ENCODE data around the gene HES7.

Gene HES7

DNA sequence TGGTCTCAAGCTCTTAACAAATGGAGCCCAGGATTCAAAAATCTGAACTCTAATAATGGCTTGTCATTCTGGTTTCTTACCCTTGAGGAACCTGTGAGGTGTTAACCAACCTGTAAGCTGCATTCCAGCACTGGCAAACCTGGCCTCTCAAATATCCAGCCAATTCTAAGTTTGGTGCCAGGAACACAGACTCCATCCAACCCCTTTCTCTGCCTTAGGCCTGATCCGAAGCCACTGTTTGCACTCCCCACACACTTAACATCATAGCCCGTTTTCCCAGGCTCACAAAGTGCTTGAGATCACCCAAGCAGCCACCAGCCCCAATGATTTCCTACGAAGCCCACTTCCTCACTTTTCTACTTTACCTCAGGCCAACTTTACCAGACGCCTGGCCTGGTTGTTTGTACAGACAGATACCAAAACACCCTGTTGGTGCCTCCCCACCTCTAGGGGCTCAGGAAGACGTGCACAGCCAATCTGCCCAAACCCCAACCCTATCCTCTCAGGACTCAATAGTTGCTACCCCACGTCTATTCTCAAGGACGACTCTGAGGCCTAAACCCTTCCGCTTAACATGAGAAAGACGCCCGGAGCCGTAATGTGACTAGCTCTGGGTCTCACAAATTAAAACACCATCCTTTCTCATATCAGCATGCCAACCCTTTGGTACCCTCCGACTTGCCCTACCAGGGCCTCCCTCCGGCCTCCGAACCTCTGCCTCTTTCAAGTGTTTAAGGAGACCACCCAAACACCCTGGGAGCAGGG is 31.5 kb upstream of the HES7 start:
- peak overlapping the region; percentile 70 to 82 for H3K4me3 ChIP-seq (replicated peaks in 1 of 2; ENCODE audit: low read depth in 2 of 2, low read length in 2 of 2)
- DNase-seq (ENCODE audit: low read depth in 2 of 2), result peak in 1 of 2 donors; percentile 38
- TF ChIP-seq CTCF (IDR thresholded peaks at IDR 0.05; ENCODE audit: low read depth, low read length), result no peak

GRCh38 chr17:8154608-8155155 is 30.8 kb upstream of the HES7 start:
- H3K4me3 ChIP-seq (replicated peaks in 1 of 2; ENCODE audit: low read depth in 2 of 2, low read length in 2 of 2), result peak overlapping the region; percentile 70 to 82
- no peak for TF ChIP-seq CTCF (IDR thresholded peaks at IDR 0.05; ENCODE audit: low read depth, low read length)
- DNase-seq (ENCODE audit: low read depth in 2 of 2), result peak; percentile 34 to 60

GRCh38 chr17:8153957-8154607 is 30.2 kb upstream of the HES7 start:
- peak overlapping the region; percentile 70 to 82 for H3K4me3 ChIP-seq (replicated peaks in 1 of 2; ENCODE audit: low read depth in 2 of 2, low read length in 2 of 2)
- no peak for TF ChIP-seq CTCF (IDR thresholded peaks at IDR 0.05; ENCODE audit: low read depth, low read length)
- peak; percentile 100 for DNase-seq (ENCODE audit: low read depth in 2 of 2)

DNA sequence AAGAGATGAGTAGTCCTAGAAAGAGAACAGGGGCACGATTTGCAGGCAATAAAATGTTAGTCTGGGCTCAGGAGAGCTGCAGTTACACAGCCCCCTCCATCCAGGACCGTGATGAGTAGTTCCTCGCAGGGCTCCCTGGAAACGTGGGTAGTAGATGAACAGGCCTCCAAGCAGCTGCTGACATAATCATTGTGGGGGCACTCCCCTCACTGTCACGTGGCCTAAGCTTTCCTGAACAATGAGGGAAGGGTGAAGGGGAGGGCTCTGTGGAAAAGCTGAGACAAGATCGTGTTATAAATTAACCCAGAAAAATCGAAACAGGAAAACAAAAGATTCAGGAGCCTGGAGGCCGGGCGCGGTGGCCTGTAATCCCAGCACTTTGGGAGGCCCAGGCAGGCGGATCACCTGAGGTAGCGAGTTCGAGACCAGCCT is 29.6 kb upstream of the HES7 start:
- peak overlapping the region; percentile 30 to 52 for H3K4me3 ChIP-seq (replicated peaks in 1 of 2; ENCODE audit: low read depth in 2 of 2, low read length in 2 of 2)
- no peak for TF ChIP-seq CTCF (IDR thresholded peaks at IDR 0.05; ENCODE audit: low read depth, low read length)
- peak; percentile 98 to 99 for DNase-seq (ENCODE audit: low read depth in 2 of 2)

- H3K4me3 ChIP-seq (replicated peaks in 1 of 2; ENCODE audit: low read depth in 2 of 2, low read length in 2 of 2), result peak overlapping the region in 1 of 2 donors; percentile 76
- no peak for DNase-seq (ENCODE audit: low read depth in 2 of 2)
- TF ChIP-seq CTCF (IDR thresholded peaks at IDR 0.05; ENCODE audit: low read depth, low read length), result no peak
These were observed 29.1 kb upstream of the HES7 start for GRCh38 chr17:8153031-8153451.

DNA sequence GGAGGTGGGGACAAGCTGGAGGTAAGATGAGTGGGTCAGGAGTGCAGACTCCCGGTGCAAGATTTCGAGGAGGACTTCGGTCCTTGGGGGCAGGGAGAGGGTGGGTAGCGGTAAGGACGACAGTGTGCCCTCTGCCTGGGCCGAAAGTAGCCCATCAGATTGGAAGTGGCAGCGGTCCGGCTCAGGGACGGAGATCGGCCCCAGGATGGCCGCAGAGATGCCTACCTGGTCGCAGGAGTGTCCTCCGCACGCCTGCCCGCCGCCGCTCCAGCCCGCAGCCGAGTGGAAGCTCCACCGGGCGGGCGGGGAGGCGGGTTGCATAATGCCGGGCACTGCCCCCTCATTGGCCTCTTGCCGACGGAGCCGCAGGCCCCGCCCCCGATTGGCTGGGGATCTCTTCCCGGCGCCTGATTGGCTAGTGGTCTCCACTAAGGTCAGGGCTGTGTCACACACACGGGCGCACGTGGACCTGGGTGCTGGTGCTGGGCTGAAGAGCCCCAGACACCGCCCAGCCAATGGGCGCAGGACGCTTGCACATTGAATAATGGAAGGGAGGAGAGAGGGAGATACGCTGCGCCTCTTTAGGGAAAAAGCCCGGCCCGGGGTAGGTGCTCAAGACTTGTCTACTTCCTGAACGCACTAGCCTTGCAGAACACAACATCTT is 28.3 kb upstream of the HES7 start, which contains the start of gene PER1:
Gene PER1, minus strand, starts transcription at position 293 of the 664 bp plus-strand sequence. CDS start 1,698 bp downstream, outside the sequence.
- no peak for TF ChIP-seq CTCF (IDR thresholded peaks at IDR 0.05; ENCODE audit: low read depth, low read length)
- H3K4me3 ChIP-seq (replicated peaks in 1 of 2; ENCODE audit: low read depth in 2 of 2, low read length in 2 of 2), result peak within 1 kb of the TSS; percentile 76 to 91
- DNase-seq (ENCODE audit: low read depth in 2 of 2), result peak; percentile 99
